GM12801 (cell line): ENCODE data around the gene TNFAIP8L1.

Experiments used
- CTCF ChIP-seq: IDR thresholded peaks from one replicate; pipeline ENCODE4 v1.5.1; 2011; ENCODE audit warnings: control low read depth; ENCODE audit not compliant: insufficient read length; ENCODE audit errors: extremely low read depth

The TNFAIP8L1 gene

GRCh38 chr19:4689403-4689802 lies 50.1 kb downstream of the TNFAIP8L1 start:
- TF ChIP-seq CTCF: no peak

GRCh38 chr19:4690361-4690760 lies 51.0 kb downstream of the TNFAIP8L1 start:
- TF ChIP-seq CTCF: no peak

DNA sequence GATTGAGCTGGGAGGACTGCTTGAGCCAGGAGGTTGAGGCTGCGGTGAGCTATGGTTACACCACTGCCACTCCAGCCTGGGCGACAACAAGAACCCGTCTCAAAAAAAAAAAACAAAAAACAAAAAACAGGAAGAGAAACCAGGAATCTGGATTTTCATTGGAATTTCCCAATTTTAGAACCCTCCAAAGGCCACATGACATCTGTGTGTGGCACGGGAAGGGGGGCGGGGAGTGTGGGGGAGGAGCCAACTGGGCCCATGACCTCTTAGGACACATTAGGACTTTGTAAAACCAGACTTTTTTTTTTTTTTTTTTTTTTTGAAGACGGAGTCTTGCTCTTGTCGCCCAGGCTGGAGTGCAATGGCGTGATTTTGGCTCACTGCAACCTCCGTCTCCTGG lies 52.1 kb downstream of the TNFAIP8L1 start:
- no peak for TF ChIP-seq CTCF

GRCh38 chr19:4692251-4693077 lies 53.1 kb downstream of the TNFAIP8L1 start:
- TF ChIP-seq CTCF: no peak

DNA sequence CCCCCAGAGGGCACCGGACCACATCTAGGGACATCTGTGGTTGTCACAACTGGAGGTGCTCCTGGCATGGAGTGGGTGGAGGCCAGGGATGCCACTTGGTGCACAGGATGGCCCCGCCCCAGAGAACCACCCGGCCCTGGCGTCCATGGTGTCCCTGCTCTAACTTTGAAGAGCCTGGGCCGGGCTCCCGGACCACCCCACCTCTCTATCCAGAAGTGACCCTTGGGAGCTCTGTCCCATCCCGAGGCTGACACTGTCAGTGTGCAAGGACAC lies 53.7 kb downstream of the TNFAIP8L1 start:
- TF ChIP-seq CTCF: no peak

DNA sequence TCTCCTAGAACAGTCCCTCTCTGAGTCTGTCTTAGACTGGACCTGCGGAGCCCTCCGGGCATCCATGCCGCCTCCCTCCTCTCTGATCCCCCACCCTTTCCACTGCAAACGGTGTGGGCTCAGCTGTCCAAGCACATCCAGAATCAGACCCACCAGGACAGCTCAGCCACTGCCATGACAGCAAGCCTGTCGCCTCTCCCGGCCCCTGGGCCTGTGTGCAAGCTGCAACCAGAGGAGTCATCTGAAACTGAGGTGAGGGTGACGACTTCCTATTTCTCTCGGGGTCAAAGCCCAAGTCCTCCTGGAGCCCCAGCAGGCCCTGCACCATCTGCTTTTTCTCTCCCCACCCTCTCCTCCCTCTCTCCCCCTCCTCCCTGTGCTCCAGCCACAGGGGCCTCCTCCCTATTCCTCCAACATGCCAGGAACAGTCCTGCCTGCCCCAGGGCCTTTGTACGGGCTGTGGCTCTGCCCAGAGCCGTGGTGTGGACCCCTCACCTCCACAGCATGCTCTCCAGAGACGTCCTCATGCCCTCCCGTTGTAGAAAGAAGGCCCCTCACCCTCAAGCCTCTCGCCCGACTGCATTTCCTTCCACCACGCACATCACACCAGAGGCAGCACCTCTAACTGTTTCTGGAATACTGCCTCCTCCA lies 54.3 kb downstream of the TNFAIP8L1 start:
- TF ChIP-seq CTCF: no peak

GRCh38 chr19:4694211-4694987 lies 55.1 kb downstream of the TNFAIP8L1 start:
- no peak for TF ChIP-seq CTCF
